ENCODE measurements around the gene ASIC1. TPM values are rescaled to one million over a fixed set of nuclear protein-coding genes. Genes with fewer than 3 reads are reported as not detected.

Gene ASIC1
- total RNA-seq, 2 experiments from 2014 or later = 1.5 to 2.8 TPM

- Mint-ChIP-seq H3K27me3 (no peaks in the 10 kb centered on the region), H3K36me3 (ENCODE audit: low read depth) (peaks cover 46% of the 10 kb centered on the region), H3K4me1 (ENCODE audit: low read depth) (peaks cover 43% of the 10 kb centered on the region), H3K9me3 (no peaks in the 10 kb centered on the region), H3K27ac (peak within 1 kb of the TSS; percentile 99), H3K4me3 (peak within 1 kb of the TSS; percentile 96)
- peak; percentile 83 for ATAC-seq (ENCODE audit: poor library complexity)
- ChIA-PET POLR2A (interaction anchor here (0.6 to 4.6 kb wide), 22 partner anchors 11 to 850 kb away, joined by 3 to 127 read pairs (median 4); partner anchors contain the start of genes ATF1, CERS5, COX14 and LIMA1), CTCF (interaction anchor here (0.5 to 4.5 kb wide), 22 partner anchors 9 to 462 kb away, joined by 3 to 83 read pairs (median 3); partner anchors contain the start of genes CERS5, COX14, PRPF40B and RACGAP1)
- peak within 1 kb of the TSS; percentile 95 for H3K4me3 ChIP-seq (ENCODE audit: low read length)
- intact Hi-C loops (cut with DNase I, micrococcal nuclease) = loop anchor here (1.0 to 10.0 kb wide), 5 partner anchors 26 to 680 kb away; partner anchors contain the start of genes ATF1 (in 1 of the 2), LIMA1 (in 1 of the 2) and RACGAP1 (in 1 of the 2)
- peak; percentile 45 for TF ChIP-seq CTCF (IDR thresholded peaks at IDR 0.05)
- H3K36me3 ChIP-seq (ENCODE audit: insufficient read depth, low read length) = peaks cover 33% of the 10 kb centered on the region
- peak within 1 kb of the TSS; percentile 82 to 95 for H3K27ac ChIP-seq (ENCODE audit: low read depth in 1 of 2, low read length in 2 of 2)
- peaks cover 21% of the 10 kb centered on the region for H3K4me1 ChIP-seq (ENCODE audit: insufficient read depth, low read length)
- H3K9me3 ChIP-seq (ENCODE audit: control insufficient read depth in 1 of 2, insufficient read depth in 1 of 2, low read length in 2 of 2) = no peaks in the 10 kb centered on the region
- peak; percentile 70 to 93 (median 84) for DNase-seq
- H3K27me3 ChIP-seq (ENCODE audit: control insufficient read depth in 1 of 2, insufficient read depth in 2 of 2, low read length in 2 of 2) = no peaks in the 10 kb centered on the region
Observed at GRCh38 chr12:50084775-50085614, 27.6 kb downstream of the ASIC1 start, which contains the start of gene SMARCD1. SMARCD1 (plus strand) TSS chr12:50085342; CDS start chr12:50085370, 28 bp downstream.

GRCh38 chr12:50085615-50086072 lies 28.2 kb downstream of the ASIC1 start:
- POLR2A ChIA-PET = interaction anchor here (1.0 to 4.6 kb wide), 12 partner anchors 11 to 820 kb away, joined by 3 to 127 read pairs (median 6); partner anchors contain the start of genes CERS5, COX14, LIMA1 and RACGAP1
- peak overlapping the region; percentile 95 for H3K4me3 ChIP-seq (ENCODE audit: low read length)
- H3K4me1 ChIP-seq (ENCODE audit: insufficient read depth, low read length) = peaks cover 21% of the 10 kb centered on the region
- peak overlapping the region; percentile 99 for H3K27ac Mint-ChIP-seq
- no peaks in the 10 kb centered on the region for H3K9me3 ChIP-seq (ENCODE audit: control insufficient read depth in 1 of 2, insufficient read depth in 1 of 2, low read length in 2 of 2)
- CTCF ChIA-PET = interaction anchor here (0.6 to 4.5 kb wide), 18 partner anchors 9 to 137 kb away, joined by 3 to 83 read pairs (median 4); partner anchors contain the start of genes CERS5, COX14 and RACGAP1
- no peak for TF ChIP-seq CTCF (IDR thresholded peaks at IDR 0.05)
- no peak for ATAC-seq (ENCODE audit: poor library complexity)
- H3K27me3 ChIP-seq (ENCODE audit: control insufficient read depth in 1 of 2, insufficient read depth in 2 of 2, low read length in 2 of 2) = no peaks in the 10 kb centered on the region
- H3K27me3 Mint-ChIP-seq = no peaks in the 10 kb centered on the region
- peak overlapping the region; percentile 96 for H3K4me3 Mint-ChIP-seq
- peak in 1 of 14 experiments; percentile 61 for DNase-seq
- H3K9me3 Mint-ChIP-seq = no peaks in the 10 kb centered on the region
- intact Hi-C loops (cut with DNase I, micrococcal nuclease) = loop anchor here (1.0 to 10.0 kb wide), 6 partner anchors 25 to 679 kb away; partner anchors contain the start of genes ATF1 (in 1 of the 2), LIMA1 (in 1 of the 2) and RACGAP1 (in 1 of the 2)
- peak overlapping the region; percentile 82 to 95 for H3K27ac ChIP-seq (ENCODE audit: low read depth in 1 of 2, low read length in 2 of 2)
- peaks cover 52% of the 10 kb centered on the region for H3K36me3 Mint-ChIP-seq (ENCODE audit: low read depth)
- H3K4me1 Mint-ChIP-seq (ENCODE audit: low read depth) = peaks cover 43% of the 10 kb centered on the region
- H3K36me3 ChIP-seq (ENCODE audit: insufficient read depth, low read length) = peaks cover 40% of the 10 kb centered on the region

- no peaks in the 10 kb centered on the region for H3K27me3 Mint-ChIP-seq
- ChIA-PET POLR2A (interaction anchor here (1.2 to 4.6 kb wide), 4 partner anchors 25 to 135 kb away, joined by 3 to 127 read pairs (median 6); partner anchors contain the start of genes COX14 and RACGAP1), CTCF (interaction anchor here (1.3 to 4.5 kb wide), 2 partner anchors 26 to 27 kb away, joined by 3 to 83 read pairs; partner anchors contain the start of gene COX14)
- H3K36me3 Mint-ChIP-seq (ENCODE audit: low read depth) = peaks cover 56% of the 10 kb centered on the region
- no peaks in the 10 kb centered on the region for H3K9me3 ChIP-seq (ENCODE audit: control insufficient read depth in 1 of 2, insufficient read depth in 1 of 2, low read length in 2 of 2)
- TF ChIP-seq CTCF (IDR thresholded peaks at IDR 0.05) = no peak
- H3K27ac ChIP-seq (ENCODE audit: low read depth in 1 of 2, low read length in 2 of 2) = peak overlapping the region; percentile 82 to 95
- ATAC-seq (ENCODE audit: poor library complexity) = no peak
- peak overlapping the region; percentile 99 for H3K27ac Mint-ChIP-seq
- DNase-seq = peak in 1 of 14 experiments; percentile 28
- peaks cover 43% of the 10 kb centered on the region for H3K36me3 ChIP-seq (ENCODE audit: insufficient read depth, low read length)
- intact Hi-C loops (cut with DNase I, micrococcal nuclease) = loop anchor here in 1 of 2 experiments (1.0 to 10.0 kb wide), 3 partner anchors 25 to 679 kb away; partner anchors contain the start of genes ATF1 and LIMA1
- H3K9me3 Mint-ChIP-seq = no peaks in the 10 kb centered on the region
- H3K4me3 ChIP-seq (ENCODE audit: low read length) = peak overlapping the region; percentile 95
- H3K4me3 Mint-ChIP-seq = peak overlapping the region; percentile 96
- H3K4me1 ChIP-seq (ENCODE audit: insufficient read depth, low read length) = peaks cover 21% of the 10 kb centered on the region
- H3K4me1 Mint-ChIP-seq (ENCODE audit: low read depth) = peaks cover 43% of the 10 kb centered on the region
- no peaks in the 10 kb centered on the region for H3K27me3 ChIP-seq (ENCODE audit: control insufficient read depth in 1 of 2, insufficient read depth in 2 of 2, low read length in 2 of 2)
Observed at GRCh38 chr12:50086148-50086547, 28.8 kb downstream of the ASIC1 start.
